Skeletal muscle tissue (tissue), 4 donors: ENCODE measurements around the gene MBNL2. TPM values are rescaled to one million over a fixed set of nuclear protein-coding genes. Genes with fewer than 3 reads are reported as not detected.

Source experiments
- H3K27ac ChIP-seq: one replicate; pipeline ENCODE4 v1.7.0; 2013; ENCODE audit warnings: mild to moderate bottlenecking, low read depth, low read length, inconsistent platforms
- H3K27me3 ChIP-seq, 3 donors: one replicate each; pipeline ENCODE4 v1.7.0; 2013; ENCODE audit warnings: low read length in 3 of 3; ENCODE audit not compliant: control insufficient read depth in 3 of 3, insufficient read depth in 3 of 3
- H3K36me3 ChIP-seq, 3 donors: one replicate each; pipeline ENCODE4 v1.7.0; 2013; ENCODE audit warnings: low read length in 3 of 3; ENCODE audit not compliant: control insufficient read depth in 3 of 3, insufficient read depth in 3 of 3
- H3K4me1 ChIP-seq, 3 donors: one replicate each; pipeline ENCODE4 v1.7.0; 2013; ENCODE audit warnings: low read length in 3 of 3, mild to moderate bottlenecking in 3 of 3; ENCODE audit not compliant: control insufficient read depth in 3 of 3, insufficient read depth in 3 of 3
- H3K4me3 ChIP-seq, 3 donors: one replicate each; pipeline ENCODE4 v1.7.0; 2013; ENCODE audit warnings: low read length in 3 of 3
- H3K9ac ChIP-seq, 3 donors: one replicate each; pipeline ENCODE4 v1.7.0; 2013; ENCODE audit warnings: low read length in 3 of 3, mild to moderate bottlenecking in 3 of 3, moderate library complexity in 2 of 3, low read depth in 1 of 3
- H3K9me3 ChIP-seq, 3 donors: one replicate each; pipeline ENCODE4 v1.7.0; 2013; ENCODE audit warnings: low read length in 3 of 3; ENCODE audit not compliant: control insufficient read depth in 3 of 3
- total RNA-seq: library from RNA; depleted of rRNA; stranded (reverse); fragments of >200 nt; gene quantifications from one replicate; pipeline ENCODE4 v1.2.3, GENCODE V29; 2014
- donor health status: Osteomylitis.

The MBNL2 gene
- total RNA-seq, 1 donor from 2014 or later, result 30.3 TPM

DNA sequence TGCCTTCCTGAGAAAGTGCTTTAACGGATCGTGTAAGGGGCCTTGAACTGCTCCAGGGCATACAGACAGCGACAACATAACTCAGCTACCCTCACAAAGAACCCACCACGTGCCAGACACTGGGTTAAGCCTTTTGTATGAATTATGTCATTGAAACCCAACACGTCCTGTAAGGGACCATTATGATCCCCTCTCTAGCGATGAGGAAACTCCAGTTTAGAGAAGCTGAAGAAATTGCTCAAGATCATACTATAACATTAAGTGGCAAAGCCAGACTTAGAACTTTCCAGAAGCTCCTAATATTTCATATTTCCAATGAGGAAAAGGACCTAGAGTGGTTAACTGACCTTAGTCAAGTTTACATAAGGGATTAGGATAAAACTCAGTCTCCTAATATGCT is 154.8 kb downstream of the MBNL2 start:
- no peaks in the 10 kb centered on the region for H3K4me1 ChIP-seq
- H3K27me3 ChIP-seq, result no peaks in the 10 kb centered on the region
- peaks cover 11 to 25% (median 14%) of the 10 kb centered on the region in 3 donors for H3K36me3 ChIP-seq
- no peak overlapping the region for H3K4me3 ChIP-seq
- H3K9me3 ChIP-seq, result no peaks in the 10 kb centered on the region
- H3K27ac ChIP-seq, result no peak overlapping the region
- no peak overlapping the region for H3K9ac ChIP-seq

DNA sequence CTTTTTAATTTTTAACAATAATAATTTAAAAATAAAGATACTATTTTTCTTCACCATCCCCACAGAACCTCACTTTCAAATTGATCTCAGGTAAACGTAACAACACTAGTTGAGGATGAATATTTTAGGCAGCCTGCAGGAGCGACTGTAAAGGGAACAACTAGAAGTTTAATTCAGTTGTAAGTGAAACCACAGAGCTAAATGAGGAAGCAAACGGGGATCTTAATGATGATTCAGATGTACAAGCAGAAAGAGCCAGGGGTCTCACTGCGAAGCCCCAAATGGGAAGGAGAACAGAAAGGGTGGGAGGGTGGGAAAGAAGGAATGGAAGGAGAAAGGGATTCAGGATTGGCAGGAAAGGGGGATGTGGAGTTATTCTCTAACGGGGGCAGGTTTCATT is 157.3 kb downstream of the MBNL2 start:
- Histone ChIP-seq H3K27me3 (no peaks in the 10 kb centered on the region), H3K9ac (no peak overlapping the region), H3K27ac (no peak overlapping the region), H3K9me3 (no peaks in the 10 kb centered on the region), H3K4me3 (no peak overlapping the region), H3K36me3 (peaks cover 11 to 24% (median 14%) of the 10 kb centered on the region in 3 donors), H3K4me1 (no peaks in the 10 kb centered on the region)

DNA sequence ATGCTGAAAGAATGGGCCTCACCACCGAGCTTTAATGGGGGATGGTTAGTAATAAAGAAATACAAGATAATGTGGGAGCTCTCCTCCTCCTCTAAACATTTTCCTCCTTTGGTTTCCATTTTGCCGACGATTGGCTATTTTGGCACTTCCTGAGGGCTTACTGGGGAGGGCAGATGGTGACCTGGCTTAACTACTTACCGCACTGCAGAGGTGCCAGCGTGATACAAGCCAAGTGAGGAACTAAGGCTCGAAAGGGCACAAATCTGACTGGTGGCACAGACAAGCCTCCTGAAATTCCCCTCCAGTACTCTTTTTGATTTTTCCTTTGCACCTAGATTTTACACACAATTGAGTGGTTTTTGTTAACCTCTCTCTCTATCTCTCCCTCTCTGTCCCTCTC is 158.6 kb downstream of the MBNL2 start:
- no peaks in the 10 kb centered on the region for H3K27me3 ChIP-seq
- H3K36me3 ChIP-seq, result peaks cover 3 to 12% (median 5%) of the 10 kb centered on the region in 3 donors
- no peak overlapping the region for H3K9ac ChIP-seq
- no peak overlapping the region for H3K27ac ChIP-seq
- H3K4me1 ChIP-seq, result peaks cover 0 to 6% (median 3%) of the 10 kb centered on the region in 3 donors
- H3K9me3 ChIP-seq, result no peaks in the 10 kb centered on the region
- no peak overlapping the region for H3K4me3 ChIP-seq

DNA sequence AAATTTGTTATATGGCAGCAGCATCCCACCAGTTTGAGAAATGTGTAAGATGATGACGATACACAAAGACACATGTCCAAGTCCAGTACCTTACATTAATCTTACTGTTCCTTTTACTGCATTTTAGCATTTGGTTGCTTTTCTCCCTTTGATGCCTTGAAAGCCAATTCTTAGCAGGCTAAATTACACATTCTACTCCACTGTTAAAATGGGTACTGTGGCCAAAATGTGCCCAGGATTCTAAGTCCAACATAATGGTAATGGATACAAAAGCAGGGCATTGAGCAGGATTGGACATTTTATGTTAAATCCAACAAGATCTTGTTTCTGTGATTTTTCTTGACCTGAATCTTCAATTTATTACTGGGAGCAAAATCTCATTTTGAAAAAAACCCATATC is 159.1 kb downstream of the MBNL2 start:
- no peaks in the 10 kb centered on the region for H3K27me3 ChIP-seq
- H3K4me1 ChIP-seq, result peaks cover 0 to 11% (median 3%) of the 10 kb centered on the region in 3 donors
- no peak overlapping the region for H3K27ac ChIP-seq
- H3K9me3 ChIP-seq, result no peaks in the 10 kb centered on the region
- H3K36me3 ChIP-seq, result peaks cover 0 to 7% (median 0%) of the 10 kb centered on the region in 3 donors
- no peak overlapping the region for H3K4me3 ChIP-seq
- H3K9ac ChIP-seq, result no peak overlapping the region

DNA sequence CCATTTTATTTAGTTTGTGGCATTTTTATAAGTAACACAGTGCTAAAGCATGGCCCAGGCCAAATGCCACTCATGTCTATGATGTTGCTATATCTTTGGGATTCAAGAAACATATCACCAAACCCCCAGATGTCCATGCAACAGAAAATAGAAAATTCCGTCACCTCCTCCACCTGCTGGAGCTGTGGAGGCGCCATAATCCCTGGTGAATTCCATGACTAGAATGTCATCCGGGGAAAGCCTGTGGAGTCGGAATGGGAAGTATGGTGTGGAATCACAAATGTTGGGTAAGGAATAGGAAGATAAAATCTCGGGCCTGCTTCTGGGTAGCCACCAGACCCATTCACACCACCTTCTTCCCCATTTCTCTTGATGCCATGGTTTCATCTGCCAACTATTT is 160.1 kb downstream of the MBNL2 start:
- H3K27me3 ChIP-seq, result no peaks in the 10 kb centered on the region
- H3K27ac ChIP-seq, result no peak overlapping the region
- H3K9ac ChIP-seq, result no peak overlapping the region
- peaks cover 0 to 12% (median 3%) of the 10 kb centered on the region in 3 donors for H3K4me1 ChIP-seq
- no peak overlapping the region for H3K4me3 ChIP-seq
- H3K9me3 ChIP-seq, result no peaks in the 10 kb centered on the region
- H3K36me3 ChIP-seq, result peaks cover 2 to 5% (median 2%) of the 10 kb centered on the region in 3 donors

DNA sequence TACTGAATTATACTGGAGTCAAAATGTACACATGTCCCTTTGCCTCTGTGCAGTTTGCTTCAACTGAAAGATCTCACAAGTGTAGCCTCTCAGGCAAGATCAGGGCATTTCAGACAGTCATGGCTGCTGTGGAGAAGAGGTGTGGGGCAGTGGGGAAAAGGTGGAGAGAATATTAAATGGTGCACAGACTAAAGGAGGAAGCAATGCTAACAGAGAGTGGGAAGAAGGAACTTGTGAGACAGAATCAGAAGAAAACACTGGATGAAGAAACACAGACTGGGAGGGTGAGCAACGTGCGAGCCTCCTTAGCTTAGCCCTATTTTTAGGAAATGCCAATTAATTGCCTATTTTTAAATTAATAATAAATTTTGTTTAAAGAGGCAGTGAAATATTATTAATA is 162.2 kb downstream of the MBNL2 start:
- H3K27ac ChIP-seq, result no peak overlapping the region
- no peaks in the 10 kb centered on the region for H3K9me3 ChIP-seq
- no peaks in the 10 kb centered on the region for H3K27me3 ChIP-seq
- no peak overlapping the region for H3K4me3 ChIP-seq
- no peak overlapping the region for H3K9ac ChIP-seq
- H3K4me1 ChIP-seq, result peaks cover 0 to 12% (median 3%) of the 10 kb centered on the region in 3 donors
- peaks cover 5 to 11% (median 8%) of the 10 kb centered on the region in 3 donors for H3K36me3 ChIP-seq

DNA sequence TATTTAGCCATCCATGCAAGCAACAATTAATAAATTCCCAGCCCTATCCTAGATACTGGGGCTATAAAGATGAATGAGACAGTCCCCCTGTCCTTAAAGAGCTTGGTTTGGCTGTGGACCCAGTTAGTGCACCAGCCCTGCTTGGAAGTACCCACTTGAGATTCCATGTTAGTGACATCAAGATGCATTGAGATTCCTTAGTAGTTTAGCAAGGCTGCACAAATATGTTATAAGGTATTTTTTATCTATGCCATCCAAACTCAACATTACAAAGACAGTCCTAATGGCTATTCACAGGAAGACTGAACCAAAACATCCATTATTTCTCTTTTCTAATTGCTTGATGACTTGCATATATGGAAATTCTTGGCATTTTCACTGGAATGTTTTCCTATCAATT is 163.0 kb downstream of the MBNL2 start:
- Histone ChIP-seq H3K9me3 (no peaks in the 10 kb centered on the region), H3K27ac (no peak overlapping the region), H3K36me3 (peaks cover 5 to 11% (median 8%) of the 10 kb centered on the region in 3 donors), H3K27me3 (no peaks in the 10 kb centered on the region), H3K4me1 (peaks cover 0 to 12% (median 3%) of the 10 kb centered on the region in 3 donors), H3K9ac (no peak overlapping the region), H3K4me3 (no peak overlapping the region)

DNA sequence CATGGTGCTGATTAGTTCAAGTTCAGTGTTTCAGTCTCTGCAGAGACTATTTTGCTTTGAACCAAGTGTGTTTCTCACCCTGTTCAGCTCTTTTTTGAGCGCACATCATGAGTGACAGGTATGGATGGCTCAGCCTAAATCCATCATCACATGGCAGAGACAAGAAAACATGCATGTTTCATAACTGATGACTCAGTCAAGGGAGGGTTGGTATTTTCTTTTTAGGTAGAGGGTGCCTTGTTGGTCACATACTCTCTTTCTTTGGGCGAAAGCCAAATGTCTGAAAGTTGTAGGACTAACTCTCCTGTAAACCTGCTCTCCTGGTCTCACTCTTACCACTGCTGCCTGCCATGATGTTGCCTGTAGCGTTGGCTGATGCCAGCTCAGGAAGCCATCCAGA is 163.7 kb downstream of the MBNL2 start:
- Histone ChIP-seq H3K9me3 (no peaks in the 10 kb centered on the region), H3K4me3 (no peak overlapping the region), H3K36me3 (peaks cover 5 to 12% (median 8%) of the 10 kb centered on the region in 3 donors), H3K27ac (peak overlapping the region; percentile 60), H3K27me3 (no peaks in the 10 kb centered on the region), H3K9ac (no peak overlapping the region), H3K4me1 (peaks cover 0 to 12% (median 3%) of the 10 kb centered on the region in 3 donors)

DNA sequence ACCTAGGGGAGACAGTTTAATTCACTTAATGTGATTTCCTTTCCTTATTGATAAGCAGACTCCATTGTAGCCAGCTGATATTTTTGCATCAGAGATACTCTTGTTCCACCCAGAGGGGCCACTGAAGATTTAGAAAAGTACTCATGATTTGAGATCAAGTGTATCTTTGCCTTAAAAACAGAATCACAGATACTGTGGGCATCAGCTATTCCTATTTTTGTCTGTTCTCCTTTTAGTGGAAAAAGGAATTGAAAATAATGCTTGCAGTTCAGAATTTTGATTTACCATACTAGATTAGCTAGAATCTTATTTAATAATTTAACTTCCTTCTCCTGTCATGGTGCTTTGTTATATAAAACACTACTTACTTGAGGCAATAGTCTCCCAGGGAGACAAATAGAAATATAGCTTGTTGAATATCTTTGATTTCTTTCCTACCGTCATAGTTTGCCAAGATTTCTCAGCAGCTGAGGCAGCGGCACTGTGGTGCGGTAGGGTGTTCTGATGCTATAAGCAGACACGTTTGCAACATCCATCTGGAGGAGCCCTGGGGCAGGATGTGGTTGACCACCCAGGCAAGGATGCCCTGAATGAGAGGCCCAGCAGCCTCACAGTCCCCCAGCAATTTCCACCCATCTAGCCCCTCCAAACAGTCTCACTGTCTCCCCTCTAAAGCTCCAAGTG is 164.8 kb downstream of the MBNL2 start:
- peak overlapping the region; percentile 68 for H3K27ac ChIP-seq
- no peaks in the 10 kb centered on the region for H3K9me3 ChIP-seq
- no peak overlapping the region for H3K4me3 ChIP-seq
- H3K27me3 ChIP-seq, result no peaks in the 10 kb centered on the region
- H3K9ac ChIP-seq, result no peak overlapping the region
- peaks cover 8 to 21% (median 13%) of the 10 kb centered on the region in 3 donors for H3K36me3 ChIP-seq
- H3K4me1 ChIP-seq, result peaks cover 0 to 12% (median 3%) of the 10 kb centered on the region in 3 donors

DNA sequence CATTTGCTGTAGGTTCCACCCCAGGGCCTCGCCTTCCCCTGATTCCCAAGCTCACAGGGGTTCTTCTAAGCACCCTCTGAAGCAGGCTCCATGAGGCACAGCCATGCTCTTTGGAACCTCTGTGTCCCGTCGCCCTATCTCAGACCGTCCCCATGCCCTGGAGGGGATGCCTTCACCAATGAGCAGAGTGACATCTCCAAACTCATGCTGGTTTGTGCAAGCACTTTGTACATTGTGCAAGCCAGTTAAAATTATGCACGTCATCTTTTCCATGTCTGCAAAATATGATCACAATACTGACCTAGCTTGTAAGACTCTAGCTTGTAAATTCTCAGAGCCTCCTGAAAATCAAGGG is 165.3 kb downstream of the MBNL2 start:
- no peaks in the 10 kb centered on the region for H3K9me3 ChIP-seq
- peak overlapping the region; percentile 68 for H3K27ac ChIP-seq
- peaks cover 8 to 21% (median 11%) of the 10 kb centered on the region in 3 donors for H3K36me3 ChIP-seq
- no peaks in the 10 kb centered on the region for H3K27me3 ChIP-seq
- H3K4me1 ChIP-seq, result peaks cover 0 to 12% (median 3%) of the 10 kb centered on the region in 3 donors
- no peak overlapping the region for H3K4me3 ChIP-seq
- H3K9ac ChIP-seq, result no peak overlapping the region
